ENCODE data around the gene STK36. TPM values are rescaled to one million over a fixed set of nuclear protein-coding genes. Genes with fewer than 3 reads are reported as not detected.
A peak's percentile ranks its signal among the peaks of the same experiment; 100 is the strongest.

STK36 gene
- total RNA-seq, 1 experiment from 2014 or later, result 47.7 TPM

DNA sequence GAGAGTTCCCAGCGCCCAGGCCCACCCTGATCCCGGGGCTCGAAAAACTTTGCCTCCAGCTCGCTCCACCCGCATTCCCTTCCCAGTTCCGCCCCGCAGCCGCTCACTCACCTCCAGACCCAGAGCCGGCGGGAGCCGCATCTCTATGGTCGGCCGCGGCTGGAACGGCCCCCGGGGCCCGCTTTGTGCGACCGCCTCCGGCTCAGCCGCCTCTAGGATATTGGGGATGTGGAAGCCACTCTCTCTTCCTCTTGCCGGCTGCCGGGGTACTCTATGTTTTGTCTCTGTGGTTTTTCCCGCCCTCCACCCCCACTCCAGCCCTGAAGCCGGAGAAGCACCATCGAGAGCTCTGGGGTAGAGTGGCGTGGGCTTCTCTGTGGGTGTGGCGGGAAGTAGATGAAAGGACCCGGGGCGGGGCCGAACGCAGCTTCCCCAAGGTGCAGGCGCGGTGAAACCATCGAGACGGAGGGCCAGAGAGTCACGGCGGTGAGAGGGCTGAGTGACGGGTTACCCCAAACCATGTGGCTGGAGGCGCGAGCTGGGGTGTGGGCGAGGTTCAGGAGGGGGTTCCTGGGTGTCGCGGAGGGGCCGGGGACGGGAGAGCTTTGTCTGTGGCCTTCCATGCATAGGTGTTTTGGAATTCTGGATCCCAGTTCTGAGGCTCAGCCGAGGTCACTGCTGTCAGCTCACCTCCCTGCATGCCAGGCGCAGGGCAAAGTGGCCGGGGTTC is 12.5 kb upstream of the STK36 start, which contains the start of the genes BCS1L and ZNF142 (continued):
- TF ChIP-seq, protein P1, sequence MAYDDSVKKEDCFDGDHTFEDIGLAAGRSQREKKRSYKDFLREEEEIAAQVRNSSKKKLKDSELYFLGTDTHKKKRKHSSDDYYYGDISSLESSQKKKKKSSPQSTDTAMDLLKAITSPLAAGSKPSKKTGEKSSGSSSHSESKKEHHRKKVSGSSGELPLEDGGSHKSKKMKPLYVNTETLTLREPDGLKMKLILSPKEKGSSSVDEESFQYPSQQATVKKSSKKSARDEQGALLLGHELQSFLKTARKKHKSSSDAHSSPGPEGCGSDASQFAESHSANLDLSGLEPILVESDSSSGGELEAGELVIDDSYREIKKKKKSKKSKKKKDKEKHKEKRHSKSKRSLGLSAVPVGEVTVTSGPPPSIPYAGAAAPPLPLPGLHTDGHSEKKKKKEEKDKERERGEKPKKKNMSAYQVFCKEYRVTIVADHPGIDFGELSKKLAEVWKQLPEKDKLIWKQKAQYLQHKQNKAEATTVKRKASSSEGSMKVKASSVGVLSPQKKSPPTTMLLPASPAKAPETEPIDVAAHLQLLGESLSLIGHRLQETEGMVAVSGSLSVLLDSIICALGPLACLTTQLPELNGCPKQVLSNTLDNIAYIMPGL (CRISPR knock-in tag; IDR thresholded peaks at IDR 0.05), result peak; percentile 51; the same call in 1 of the 2 replicates
- TF ChIP-seq FOXK1 (CRISPR knock-in tag; IDR thresholded peaks at IDR 0.05) (peak; percentile 19; the same call in 1 of the 2 replicates), NFYB (CRISPR knock-in tag; conservative IDR thresholded peaks at IDR 0.05; ENCODE audit: low read depth) (no peak), TCF7 (CRISPR knock-in tag; IDR thresholded peaks at IDR 0.05; ENCODE audit: low read depth) (no peak), KAT7 (CRISPR knock-in tag; IDR thresholded peaks at IDR 0.05; ENCODE audit: borderline replicate concordance) (peak; percentile 77; the same call in 1 of the 2 replicates), RORB (CRISPR knock-in tag; IDR thresholded peaks at IDR 0.05) (no peak), MYBL2 (CRISPR knock-in tag; IDR thresholded peaks at IDR 0.05) (peak; percentile 41; the same call in 1 of the 2 replicates), EMX1 (CRISPR knock-in tag; IDR thresholded peaks at IDR 0.05) (no peak), ZNF396 (CRISPR knock-in tag; IDR thresholded peaks at IDR 0.05; ENCODE audit: borderline replicate concordance) (no peak), NR3C1 (CRISPR knock-in tag; conservative IDR thresholded peaks at IDR 0.05; ENCODE audit: low read depth) (no peak), SMAD4 (CRISPR knock-in tag; IDR thresholded peaks at IDR 0.05) (no peak), FOXJ3 (CRISPR knock-in tag; IDR thresholded peaks at IDR 0.05; ENCODE audit: borderline replicate concordance) (no peak), CREB1 (CRISPR knock-in tag; IDR thresholded peaks at IDR 0.05) (no peak), ZNF671 (CRISPR knock-in tag; IDR thresholded peaks at IDR 0.05) (no peak)
- TF ChIP-seq, protein P2, sequence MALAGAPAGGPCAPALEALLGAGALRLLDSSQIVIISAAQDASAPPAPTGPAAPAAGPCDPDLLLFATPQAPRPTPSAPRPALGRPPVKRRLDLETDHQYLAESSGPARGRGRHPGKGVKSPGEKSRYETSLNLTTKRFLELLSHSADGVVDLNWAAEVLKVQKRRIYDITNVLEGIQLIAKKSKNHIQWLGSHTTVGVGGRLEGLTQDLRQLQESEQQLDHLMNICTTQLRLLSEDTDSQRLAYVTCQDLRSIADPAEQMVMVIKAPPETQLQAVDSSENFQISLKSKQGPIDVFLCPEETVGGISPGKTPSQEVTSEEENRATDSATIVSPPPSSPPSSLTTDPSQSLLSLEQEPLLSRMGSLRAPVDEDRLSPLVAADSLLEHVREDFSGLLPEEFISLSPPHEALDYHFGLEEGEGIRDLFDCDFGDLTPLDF (CRISPR knock-in tag; IDR thresholded peaks at IDR 0.05), result 0 out of 2 replicates have a peak, but pooled peaks have one; percentile 28
- TF ChIP-seq, protein P3, sequence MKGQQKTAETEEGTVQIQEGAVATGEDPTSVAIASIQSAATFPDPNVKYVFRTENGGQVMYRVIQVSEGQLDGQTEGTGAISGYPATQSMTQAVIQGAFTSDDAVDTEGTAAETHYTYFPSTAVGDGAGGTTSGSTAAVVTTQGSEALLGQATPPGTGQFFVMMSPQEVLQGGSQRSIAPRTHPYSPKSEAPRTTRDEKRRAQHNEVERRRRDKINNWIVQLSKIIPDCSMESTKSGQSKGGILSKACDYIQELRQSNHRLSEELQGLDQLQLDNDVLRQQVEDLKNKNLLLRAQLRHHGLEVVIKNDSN (CRISPR knock-in tag; IDR thresholded peaks at IDR 0.05), result no peak
- TF ChIP-seq, protein P4, sequence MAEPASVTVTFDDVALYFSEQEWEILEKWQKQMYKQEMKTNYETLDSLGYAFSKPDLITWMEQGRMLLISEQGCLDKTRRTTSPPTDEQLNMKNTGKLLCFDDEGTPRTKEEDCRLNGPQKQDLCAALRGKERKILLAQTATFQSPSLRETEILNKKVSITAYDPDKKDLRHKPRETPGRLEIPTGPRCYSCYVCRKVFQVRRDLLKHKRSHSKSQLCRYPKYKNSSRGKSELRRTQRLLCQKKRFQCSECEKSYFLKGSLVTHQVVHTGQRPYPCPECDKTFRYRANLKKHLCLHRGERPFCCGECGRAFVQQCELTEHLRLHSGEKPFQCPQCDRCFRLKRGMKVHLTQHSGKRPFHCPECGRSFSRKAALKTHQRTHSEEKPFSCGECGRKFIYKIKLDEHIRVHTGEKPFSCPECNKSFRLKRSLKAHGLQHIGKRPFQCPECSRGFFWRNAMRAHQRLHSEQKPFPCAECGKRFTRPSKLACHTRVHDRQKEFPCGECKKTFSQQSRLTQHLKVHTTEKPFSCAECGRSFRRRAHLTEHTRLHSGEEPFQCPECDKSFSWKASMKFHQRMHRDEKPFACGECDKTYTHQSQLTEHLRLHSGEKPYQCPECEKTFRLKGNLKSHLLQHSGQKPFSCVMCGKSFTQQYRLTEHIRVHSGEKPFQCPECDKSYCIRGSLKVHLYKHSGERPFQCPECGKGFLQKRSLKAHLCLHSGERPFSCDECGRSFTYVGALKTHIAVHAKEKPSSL (CRISPR knock-in tag; conservative IDR thresholded peaks at IDR 0.05), result no peak
- TF ChIP-seq, protein P5, sequence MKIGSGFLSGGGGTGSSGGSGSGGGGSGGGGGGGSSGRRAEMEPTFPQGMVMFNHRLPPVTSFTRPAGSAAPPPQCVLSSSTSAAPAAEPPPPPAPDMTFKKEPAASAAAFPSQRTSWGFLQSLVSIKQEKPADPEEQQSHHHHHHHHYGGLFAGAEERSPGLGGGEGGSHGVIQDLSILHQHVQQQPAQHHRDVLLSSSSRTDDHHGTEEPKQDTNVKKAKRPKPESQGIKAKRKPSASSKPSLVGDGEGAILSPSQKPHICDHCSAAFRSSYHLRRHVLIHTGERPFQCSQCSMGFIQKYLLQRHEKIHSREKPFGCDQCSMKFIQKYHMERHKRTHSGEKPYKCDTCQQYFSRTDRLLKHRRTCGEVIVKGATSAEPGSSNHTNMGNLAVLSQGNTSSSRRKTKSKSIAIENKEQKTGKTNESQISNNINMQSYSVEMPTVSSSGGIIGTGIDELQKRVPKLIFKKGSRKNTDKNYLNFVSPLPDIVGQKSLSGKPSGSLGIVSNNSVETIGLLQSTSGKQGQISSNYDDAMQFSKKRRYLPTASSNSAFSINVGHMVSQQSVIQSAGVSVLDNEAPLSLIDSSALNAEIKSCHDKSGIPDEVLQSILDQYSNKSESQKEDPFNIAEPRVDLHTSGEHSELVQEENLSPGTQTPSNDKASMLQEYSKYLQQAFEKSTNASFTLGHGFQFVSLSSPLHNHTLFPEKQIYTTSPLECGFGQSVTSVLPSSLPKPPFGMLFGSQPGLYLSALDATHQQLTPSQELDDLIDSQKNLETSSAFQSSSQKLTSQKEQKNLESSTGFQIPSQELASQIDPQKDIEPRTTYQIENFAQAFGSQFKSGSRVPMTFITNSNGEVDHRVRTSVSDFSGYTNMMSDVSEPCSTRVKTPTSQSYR (CRISPR knock-in tag; IDR thresholded peaks at IDR 0.05), result no peak
- TF ChIP-seq, protein P6, sequence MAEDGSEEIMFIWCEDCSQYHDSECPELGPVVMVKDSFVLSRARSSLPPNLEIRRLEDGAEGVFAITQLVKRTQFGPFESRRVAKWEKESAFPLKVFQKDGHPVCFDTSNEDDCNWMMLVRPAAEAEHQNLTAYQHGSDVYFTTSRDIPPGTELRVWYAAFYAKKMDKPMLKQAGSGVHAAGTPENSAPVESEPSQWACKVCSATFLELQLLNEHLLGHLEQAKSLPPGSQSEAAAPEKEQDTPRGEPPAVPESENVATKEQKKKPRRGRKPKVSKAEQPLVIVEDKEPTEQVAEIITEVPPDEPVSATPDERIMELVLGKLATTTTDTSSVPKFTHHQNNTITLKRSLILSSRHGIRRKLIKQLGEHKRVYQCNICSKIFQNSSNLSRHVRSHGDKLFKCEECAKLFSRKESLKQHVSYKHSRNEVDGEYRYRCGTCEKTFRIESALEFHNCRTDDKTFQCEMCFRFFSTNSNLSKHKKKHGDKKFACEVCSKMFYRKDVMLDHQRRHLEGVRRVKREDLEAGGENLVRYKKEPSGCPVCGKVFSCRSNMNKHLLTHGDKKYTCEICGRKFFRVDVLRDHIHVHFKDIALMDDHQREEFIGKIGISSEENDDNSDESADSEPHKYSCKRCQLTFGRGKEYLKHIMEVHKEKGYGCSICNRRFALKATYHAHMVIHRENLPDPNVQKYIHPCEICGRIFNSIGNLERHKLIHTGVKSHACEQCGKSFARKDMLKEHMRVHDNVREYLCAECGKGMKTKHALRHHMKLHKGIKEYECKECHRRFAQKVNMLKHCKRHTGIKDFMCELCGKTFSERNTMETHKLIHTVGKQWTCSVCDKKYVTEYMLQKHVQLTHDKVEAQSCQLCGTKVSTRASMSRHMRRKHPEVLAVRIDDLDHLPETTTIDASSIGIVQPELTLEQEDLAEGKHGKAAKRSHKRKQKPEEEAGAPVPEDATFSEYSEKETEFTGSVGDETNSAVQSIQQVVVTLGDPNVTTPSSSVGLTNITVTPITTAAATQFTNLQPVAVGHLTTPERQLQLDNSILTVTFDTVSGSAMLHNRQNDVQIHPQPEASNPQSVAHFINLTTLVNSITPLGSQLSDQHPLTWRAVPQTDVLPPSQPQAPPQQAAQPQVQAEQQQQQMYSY (CRISPR knock-in tag; IDR thresholded peaks at IDR 0.05), result no peak
- TF ChIP-seq, protein P7, sequence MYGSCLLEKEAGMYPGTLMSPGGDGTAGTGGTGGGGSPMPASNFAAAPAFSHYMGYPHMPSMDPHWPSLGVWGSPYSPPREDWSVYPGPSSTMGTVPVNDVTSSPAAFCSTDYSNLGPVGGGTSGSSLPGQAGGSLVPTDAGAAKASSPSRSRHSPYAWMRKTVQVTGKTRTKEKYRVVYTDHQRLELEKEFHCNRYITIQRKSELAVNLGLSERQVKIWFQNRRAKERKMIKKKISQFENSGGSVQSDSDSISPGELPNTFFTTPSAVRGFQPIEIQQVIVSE (CRISPR knock-in tag; IDR thresholded peaks at IDR 0.05; ENCODE audit: borderline replicate concordance), result no peak
- TF ChIP-seq, protein P8, sequence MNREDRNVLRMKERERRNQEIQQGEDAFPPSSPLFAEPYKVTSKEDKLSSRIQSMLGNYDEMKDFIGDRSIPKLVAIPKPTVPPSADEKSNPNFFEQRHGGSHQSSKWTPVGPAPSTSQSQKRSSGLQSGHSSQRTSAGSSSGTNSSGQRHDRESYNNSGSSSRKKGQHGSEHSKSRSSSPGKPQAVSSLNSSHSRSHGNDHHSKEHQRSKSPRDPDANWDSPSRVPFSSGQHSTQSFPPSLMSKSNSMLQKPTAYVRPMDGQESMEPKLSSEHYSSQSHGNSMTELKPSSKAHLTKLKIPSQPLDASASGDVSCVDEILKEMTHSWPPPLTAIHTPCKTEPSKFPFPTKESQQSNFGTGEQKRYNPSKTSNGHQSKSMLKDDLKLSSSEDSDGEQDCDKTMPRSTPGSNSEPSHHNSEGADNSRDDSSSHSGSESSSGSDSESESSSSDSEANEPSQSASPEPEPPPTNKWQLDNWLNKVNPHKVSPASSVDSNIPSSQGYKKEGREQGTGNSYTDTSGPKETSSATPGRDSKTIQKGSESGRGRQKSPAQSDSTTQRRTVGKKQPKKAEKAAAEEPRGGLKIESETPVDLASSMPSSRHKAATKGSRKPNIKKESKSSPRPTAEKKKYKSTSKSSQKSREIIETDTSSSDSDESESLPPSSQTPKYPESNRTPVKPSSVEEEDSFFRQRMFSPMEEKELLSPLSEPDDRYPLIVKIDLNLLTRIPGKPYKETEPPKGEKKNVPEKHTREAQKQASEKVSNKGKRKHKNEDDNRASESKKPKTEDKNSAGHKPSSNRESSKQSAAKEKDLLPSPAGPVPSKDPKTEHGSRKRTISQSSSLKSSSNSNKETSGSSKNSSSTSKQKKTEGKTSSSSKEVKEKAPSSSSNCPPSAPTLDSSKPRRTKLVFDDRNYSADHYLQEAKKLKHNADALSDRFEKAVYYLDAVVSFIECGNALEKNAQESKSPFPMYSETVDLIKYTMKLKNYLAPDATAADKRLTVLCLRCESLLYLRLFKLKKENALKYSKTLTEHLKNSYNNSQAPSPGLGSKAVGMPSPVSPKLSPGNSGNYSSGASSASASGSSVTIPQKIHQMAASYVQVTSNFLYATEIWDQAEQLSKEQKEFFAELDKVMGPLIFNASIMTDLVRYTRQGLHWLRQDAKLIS (CRISPR knock-in tag; IDR thresholded peaks at IDR 0.05; ENCODE audit: borderline replicate concordance), result no peak

Data from WTC11 (cell line).